ENCODE results near the gene MOSPD3. TPM values are rescaled to one million over a fixed set of nuclear protein-coding genes. Genes with fewer than 3 reads are reported as not detected.

The MOSPD3 gene
- total RNA-seq, 1 experiment from 2014 or later, result 16.7 TPM

GRCh38 chr7:100604028-100604975 is 8.0 kb upstream of the MOSPD3 start:
- peak; percentile 91 for DNase-seq

More at GRCh38 chr7:100604028-100604975, 8.0 kb upstream of the MOSPD3 start:
- peak overlapping the region; percentile 84 to 95 (median 92); a peak in 5 of 7 replicates for H3K27ac Mint-ChIP-seq
- Histone ChIP-seq H3K18ac (ENCODE audit: insufficient read length, low read depth, low read length) (peak overlapping the region; percentile 13), H2BK120ac (ENCODE audit: low read depth, low read length, poor library complexity, severe bottlenecking) (no peak overlapping the region), H2BK20ac (ENCODE audit: low read depth, low read length, poor library complexity, severe bottlenecking) (no peak overlapping the region), H2AK5ac (ENCODE audit: insufficient read length, low read length) (no peak overlapping the region), H4K5ac (ENCODE audit: insufficient read length, low read depth, low read length) (no peak overlapping the region), H2BK5ac (ENCODE audit: insufficient read length, low read length) (no peak overlapping the region), H2AFZ (ENCODE audit: low read length) (no peak overlapping the region), H3K14ac (ENCODE audit: insufficient read depth, low read length) (no peak overlapping the region; the same call in 1 of the 2 replicates), H3T11ph (ENCODE audit: low read length) (no peak overlapping the region), H3K27ac (ENCODE audit: insufficient read length, low read depth, low read length) (no peak overlapping the region), H3K56ac (ENCODE audit: insufficient read length, low read depth, low read length) (no peak overlapping the region), H2BK12ac (ENCODE audit: insufficient read length, low read depth, low read length) (no peak overlapping the region), H2BK15ac (ENCODE audit: low read depth, low read length) (no peak overlapping the region), H3K9ac (ENCODE audit: extremely low read depth, insufficient read length, low read length) (peak overlapping the region; percentile 53), H3K79me2 (ENCODE audit: insufficient read depth, low read length) (no peaks in the 10 kb centered on the region), H4K8ac (replicated peaks; ENCODE audit: insufficient read length, low read depth, low read length) (no peak overlapping the region), H3K27me3 (ENCODE audit: insufficient read depth, low read length) (no peaks in the 10 kb centered on the region), H3K4ac (ENCODE audit: low read depth, low read length) (no peak overlapping the region), H4K91ac (ENCODE audit: insufficient read length, low read depth, low read length) (no peak overlapping the region), H4K20me1 (ENCODE audit: control insufficient read depth, insufficient read depth, insufficient read length) (no peaks in the 10 kb centered on the region), H3K4me2 (ENCODE audit: insufficient read depth, insufficient read length, low read length) (peak overlapping the region; percentile 93), H3K23me2 (ENCODE audit: insufficient read length, low read depth, low read length, poor library complexity, severe bottlenecking) (peaks cover 35% of the 10 kb centered on the region), H3K4me1 (ENCODE audit: insufficient read depth, low read length) (peaks cover 4% of the 10 kb centered on the region; the same call in 1 of the 2 replicates), H3K79me1 (ENCODE audit: insufficient read depth, low read depth, low read length, poor library complexity, severe bottlenecking) (no peaks in the 10 kb centered on the region), H3K9me3 (ENCODE audit: control insufficient read depth, low read depth, low read length) (no peaks in the 10 kb centered on the region), H3K23ac (ENCODE audit: insufficient read length, low read depth, low read length) (no peak overlapping the region)
- no peaks in the 10 kb centered on the region for H3K9me3 Mint-ChIP-seq
- H3K27me3 Mint-ChIP-seq (ENCODE audit: low read depth), result peaks cover 25% of the 10 kb centered on the region
- H3K4me3 Mint-ChIP-seq, result peak overlapping the region; percentile 73 to 89
- H3K36me3 Mint-ChIP-seq (ENCODE audit: insufficient read depth in 1 of 3, low read depth in 3 of 3), result peaks cover 0 to 27% (median 13%) of the 10 kb centered on the region in 3 experiments; a peak in 5 of 7 replicates
- no CpG with 5 or more reads among the region's 70 CpGs for WGBS (ENCODE audit: extremely low coverage, insufficient read length, low lambda C conversion rate)
- peaks cover 30 to 50% of the 10 kb centered on the region in 2 experiments for H3K4me1 Mint-ChIP-seq
- TF ChIP-seq, protein P1, sequence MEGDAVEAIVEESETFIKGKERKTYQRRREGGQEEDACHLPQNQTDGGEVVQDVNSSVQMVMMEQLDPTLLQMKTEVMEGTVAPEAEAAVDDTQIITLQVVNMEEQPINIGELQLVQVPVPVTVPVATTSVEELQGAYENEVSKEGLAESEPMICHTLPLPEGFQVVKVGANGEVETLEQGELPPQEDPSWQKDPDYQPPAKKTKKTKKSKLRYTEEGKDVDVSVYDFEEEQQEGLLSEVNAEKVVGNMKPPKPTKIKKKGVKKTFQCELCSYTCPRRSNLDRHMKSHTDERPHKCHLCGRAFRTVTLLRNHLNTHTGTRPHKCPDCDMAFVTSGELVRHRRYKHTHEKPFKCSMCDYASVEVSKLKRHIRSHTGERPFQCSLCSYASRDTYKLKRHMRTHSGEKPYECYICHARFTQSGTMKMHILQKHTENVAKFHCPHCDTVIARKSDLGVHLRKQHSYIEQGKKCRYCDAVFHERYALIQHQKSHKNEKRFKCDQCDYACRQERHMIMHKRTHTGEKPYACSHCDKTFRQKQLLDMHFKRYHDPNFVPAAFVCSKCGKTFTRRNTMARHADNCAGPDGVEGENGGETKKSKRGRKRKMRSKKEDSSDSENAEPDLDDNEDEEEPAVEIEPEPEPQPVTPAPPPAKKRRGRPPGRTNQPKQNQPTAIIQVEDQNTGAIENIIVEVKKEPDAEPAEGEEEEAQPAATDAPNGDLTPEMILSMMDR (conservative IDR thresholded peaks at IDR 0.05), result peak; percentile 61
